Suppressor macrophage treated with lipopolysaccharide for 1 hour (primary cell): ENCODE results near the gene DNAJB12.

ENCODE experiments used
- DNase-seq, 3 donors: peaks; one replicate each; pipeline ENCODE4 v3.0.0-alpha.2; 2020 to 2022

DNAJB12 gene

GRCh38 chr10:72285972-72286521 is 68.7 kb downstream of the DNAJB12 start:
- DNase-seq, result no peak

GRCh38 chr10:72283131-72283530 is 71.6 kb downstream of the DNAJB12 start:
- no peak for DNase-seq
